Activated naive CD4-positive, alpha-beta T cell treated with Interleukin-2 at 50 U/mL for 16 hours (primary cell): ENCODE measurements around the gene ANTKMT.
"Not testable (repeated sequence)": the region's sequence is repeated elsewhere in the genome, so short reads cannot be mapped to it uniquely, and the experiment has no call there.

Experiments used
- DNase-seq: peaks from one replicate; pipeline ENCODE4 v3.0.0-alpha.2; 2020

ANTKMT gene

DNA sequence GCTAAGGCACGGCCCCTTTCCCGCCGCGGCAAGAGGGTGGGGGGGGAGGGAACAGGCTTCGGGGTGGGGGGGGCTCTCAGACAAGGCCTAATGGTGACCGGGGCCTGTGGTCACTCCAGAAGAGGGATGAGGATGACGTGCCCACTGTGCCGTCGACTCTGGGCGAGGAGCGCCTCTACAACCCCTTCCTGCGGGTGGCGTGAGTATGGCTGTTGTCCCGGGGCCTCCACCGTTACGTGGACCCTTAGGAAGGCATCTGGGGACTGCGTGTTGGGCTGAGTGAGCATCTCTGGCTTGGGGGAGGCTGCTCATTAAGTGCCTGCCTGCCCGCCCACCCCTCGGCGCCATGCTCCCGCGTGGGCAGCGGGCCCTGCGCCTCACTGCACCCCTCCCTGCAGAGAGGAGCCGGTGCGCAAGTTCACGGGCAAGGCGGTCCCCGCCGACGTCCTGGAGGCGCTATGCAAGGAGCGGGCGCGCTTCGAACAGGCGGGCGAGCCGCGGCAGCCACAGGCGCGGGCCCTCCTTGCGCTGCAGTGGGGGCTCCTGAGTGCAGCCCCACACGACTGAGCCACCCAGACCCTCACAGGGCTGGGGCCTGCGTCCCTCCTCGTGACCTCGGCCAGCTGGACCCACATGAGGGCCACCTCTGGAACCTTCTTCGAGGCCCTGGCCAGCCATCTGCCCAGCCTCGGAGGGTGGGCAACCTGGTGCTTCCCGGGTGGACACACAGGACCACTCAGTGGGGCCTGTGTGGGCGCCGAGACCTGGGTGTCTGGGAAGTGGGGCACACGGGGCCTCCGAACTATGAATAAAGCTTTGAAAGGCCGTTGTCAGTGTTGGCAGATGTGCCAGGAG is 8.2 kb downstream of the ANTKMT start:
- no peak for DNase-seq

DNA sequence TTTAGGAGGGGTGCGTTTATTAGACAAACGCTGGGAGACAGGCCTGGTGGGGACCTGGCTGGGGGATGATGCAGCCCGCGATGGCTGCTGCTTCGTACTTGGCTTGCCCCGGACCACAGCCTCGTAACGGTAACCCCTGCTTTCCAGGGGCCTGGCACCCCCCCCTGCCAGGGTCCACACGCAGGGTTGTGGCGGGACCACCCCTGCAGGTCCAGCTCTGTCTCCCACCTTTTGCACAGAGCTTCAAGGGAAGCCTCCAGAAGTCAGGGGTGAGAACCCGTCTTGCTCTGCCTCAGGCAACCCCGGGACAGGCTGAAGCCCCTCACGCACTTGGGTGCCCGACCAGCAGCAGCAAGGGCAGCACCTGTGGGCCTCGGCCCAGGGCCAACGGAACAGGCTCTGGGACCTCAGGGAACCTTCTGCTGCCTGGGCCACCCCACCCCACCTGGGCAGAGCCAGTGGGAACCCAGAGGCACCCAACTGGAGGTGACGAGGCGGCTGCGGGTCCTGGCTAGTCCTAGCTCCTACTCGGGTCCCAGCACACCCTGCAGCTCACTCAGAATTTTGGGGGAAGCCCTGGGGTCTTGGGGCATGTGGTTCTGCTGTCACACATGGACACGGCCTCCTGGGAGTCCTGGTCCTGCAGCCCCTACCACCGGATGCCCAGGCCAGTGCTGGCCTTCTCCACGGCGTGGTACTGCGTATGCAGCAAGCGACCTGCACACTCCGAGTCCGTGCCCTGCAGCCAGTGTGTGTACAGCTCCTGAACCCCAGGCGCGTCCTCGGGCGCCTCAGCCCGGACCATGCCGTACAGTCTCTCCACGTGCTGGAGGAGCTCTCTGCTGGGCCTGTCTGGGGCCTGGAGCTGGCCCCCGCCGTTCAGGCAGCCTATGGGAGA is 9.1 kb downstream of the ANTKMT start:
- no peak for DNase-seq

DNA sequence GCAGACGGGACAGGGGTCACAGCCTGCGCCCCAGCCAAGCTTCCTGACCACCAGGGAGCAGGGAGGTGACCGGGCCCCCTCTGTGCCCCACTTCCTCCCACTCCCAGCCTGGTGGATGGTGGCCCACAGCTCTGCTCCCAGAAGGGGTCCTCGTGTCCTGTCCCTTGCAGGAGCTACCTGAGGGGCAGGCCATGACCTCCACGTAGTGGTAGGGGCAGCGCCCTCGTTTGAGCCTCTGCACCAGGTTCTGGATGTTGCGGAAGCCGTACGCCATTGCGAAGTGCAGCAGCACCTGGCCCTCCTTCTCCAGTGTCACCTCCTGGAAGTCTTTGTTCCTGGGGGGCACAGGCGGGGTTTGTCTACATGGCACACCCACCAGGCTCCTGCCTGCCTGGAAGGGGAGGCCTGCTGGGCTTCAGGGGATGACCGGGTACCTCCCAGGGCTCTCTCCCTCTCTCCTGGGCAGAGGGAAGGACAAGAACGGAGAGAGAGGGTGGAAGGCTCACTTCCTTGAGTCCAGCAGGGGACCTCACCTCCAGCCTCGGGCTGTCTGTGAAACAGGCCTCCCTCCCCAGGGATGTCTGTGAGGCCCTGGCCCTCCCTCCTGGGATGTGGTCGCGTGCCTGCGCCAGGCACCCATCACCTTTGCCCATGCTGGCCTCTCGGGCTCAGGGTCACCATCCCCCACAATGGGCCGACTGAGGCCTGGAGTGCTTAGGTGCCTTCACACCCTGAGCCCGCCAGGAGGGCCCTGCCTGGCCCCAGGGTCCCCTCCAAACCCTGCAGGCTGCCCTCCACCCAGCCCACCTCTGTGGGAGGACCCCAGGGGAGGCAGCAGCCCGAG is 9.9 kb downstream of the ANTKMT start:
- DNase-seq = no peak

DNA sequence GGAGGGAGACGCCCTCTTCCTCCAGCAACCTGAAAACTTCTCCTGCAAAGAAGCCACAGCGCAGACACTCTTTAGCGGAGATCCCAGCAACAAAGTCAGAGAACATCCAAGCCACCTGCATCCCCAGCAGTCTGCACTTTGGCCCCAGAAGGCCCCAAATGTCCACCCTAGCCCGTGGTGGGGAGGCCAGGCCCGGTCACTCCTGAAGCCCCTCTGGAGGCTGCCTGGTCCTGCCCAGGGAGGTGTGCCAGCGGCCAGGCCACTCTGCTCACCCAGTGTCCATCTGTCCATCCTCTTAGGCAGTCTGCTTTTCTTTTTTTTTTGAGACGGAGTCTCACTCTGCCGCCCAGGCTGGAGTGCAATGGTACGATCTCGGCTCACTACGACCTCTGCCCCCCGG is 11.4 kb downstream of the ANTKMT start:
- no peak for DNase-seq

DNA sequence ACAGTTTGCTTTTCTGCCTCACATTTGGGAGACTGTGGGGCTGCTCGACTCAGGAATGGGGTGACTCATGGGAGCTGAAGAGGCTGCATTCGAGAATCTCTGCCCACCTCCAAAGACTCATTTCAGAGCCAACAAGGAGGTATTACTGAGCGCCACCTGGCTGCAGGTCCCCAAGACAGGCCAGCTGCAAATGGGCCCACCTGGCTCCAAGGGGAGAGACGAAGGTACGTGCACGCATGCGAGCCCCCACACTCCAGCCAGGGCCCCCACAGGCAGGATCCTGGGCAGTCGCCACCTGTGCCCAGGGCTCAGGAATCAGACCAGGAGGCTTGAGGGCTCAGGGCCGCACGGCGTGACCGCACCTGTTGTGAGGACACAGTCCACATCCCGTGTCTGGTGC is 12.0 kb downstream of the ANTKMT start:
- no peak for DNase-seq

DNA sequence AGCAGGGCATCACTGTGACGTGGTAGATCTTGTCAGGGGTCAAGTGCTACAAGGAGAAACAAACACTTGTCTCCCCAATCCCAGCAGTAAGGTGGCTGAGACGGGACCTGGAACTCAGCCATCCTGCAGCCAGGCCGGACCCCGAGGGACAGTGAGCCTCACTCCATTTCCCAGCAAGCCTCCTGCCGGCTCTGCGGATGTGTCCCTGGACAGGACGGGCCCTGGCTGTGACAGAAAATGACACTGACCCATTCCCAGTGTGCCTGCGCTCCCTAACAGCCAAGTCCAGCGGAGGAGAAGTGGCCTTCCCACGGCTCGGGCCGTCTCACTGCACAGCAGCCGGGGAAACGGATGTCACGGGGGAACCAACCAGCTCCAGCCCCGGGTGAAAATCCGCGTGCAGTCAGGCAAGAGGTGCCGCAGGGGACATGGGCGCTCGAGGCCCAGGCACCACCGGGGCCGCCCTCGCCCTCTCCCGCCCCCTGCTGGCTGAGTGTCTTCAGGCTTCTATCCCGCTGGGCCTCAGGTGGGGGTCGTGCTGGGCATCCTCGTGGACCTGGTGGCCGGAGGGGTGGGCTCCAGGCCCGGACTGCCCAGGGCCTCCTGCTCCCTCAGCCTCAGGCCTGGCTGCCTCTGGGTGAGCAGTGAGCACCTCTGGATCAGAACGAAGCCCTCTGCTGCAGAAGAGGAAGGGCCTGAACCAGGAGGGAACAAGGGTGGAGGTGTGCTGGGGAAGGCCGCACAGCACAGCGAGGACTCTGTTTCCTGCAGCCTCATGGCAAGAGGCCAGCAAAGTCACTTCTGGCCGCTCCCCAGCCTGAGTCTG is 12.6 kb downstream of the ANTKMT start:
- DNase-seq = peak; percentile 33

DNA sequence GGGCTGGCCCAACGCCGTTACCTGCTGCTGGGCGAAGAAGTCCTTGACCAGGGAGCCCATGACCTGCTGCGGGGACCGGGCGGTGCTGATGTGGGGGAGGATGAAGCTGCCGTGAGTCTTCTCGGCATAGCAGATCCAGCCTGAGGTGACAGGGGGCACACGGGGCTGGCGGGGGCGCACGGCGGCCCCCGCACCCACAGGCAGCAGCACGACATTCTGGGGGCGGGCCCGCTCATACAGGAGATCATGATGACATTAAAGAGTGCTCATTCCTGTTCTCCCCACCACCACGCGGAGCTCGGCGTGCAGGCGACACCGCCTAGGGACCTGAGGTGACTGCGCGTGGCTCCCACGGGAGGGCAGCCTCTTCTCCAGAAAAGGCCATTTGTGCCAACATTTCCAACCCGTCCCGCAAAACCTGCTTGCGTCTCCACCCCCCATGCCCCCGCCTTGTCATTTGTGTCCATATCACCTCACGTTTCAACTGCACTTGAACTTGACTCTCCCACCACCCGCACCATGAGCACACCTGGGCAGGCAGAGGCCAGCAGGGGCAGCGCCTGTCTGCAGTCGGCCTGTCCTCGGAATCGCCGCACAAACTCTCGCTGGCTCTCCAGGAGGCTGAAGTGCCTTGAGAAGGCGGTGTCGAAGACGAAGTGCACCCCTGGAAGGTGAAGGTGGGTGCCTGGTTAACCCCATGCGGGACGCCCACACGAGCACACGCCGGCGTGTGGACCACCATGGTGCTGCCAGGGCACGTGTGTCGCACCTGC is 13.4 kb downstream of the ANTKMT start:
- DNase-seq = no peak

DNA sequence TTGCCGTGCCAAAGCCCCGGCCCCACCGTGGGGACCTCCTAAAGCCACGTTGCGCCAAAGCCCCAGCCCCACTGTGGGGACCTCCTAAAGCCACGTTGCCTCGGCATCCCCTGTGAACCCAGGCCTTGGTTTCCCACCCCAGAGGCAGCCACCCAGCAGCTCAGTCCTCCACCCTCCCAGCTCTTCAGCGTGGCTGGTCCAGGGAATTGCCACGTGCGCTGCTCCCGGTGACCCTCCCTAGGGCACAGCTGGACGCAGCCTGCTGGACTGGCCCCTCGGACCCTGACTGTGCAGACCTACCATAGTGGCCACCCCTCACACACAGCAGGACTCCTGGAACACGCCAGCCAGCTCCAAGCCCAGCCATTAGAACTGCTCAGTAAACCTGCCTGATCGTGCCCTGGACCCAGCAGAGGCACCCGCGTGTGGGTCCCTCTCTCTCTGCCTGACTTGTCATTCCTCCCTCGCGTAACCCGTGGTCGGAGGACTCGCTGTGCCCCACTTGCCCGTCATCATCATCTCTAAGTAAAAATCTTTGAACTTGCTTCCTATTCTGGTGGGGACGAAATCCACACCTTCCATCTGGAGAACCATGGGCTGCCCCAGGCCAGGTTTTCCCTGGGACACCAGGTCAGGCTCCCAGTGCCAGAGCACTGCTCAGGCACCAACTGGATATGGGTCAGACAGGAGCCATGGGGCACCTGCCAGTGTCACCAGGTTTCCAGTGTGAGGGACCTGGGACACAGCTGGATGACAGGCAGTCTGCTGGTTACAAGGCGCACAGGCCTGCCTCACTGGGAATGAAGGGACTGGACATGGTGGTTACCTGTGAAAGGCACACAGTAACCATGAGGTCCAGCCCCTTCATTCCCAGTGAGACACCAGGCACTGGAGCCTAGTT is 14.3 kb downstream of the ANTKMT start:
- DNase-seq = no peak

DNA sequence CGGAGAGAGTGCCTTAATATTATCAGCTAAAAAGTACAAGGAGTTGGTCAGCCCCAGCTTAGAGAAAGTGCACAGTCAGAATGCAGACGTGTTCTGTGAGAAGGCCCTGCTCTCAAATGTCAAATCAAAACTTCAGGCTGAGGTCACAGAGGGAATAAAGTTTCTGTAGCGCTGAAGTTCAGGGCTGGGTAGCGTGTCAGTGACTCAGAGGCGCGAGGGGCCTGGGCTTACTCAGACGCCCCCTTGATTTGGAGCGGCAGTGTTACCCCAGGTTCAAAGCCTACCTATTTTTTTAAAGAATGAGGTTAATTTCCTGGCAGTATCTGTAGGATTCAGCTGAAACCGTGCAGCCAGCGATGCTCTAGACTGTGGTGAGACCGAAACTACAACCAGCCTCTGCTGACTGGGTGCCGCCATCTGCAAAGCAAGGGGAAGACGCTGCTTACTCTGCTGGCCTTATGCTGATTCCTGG is 15.1 kb downstream of the ANTKMT start:
- peak; percentile 56 for DNase-seq

DNA sequence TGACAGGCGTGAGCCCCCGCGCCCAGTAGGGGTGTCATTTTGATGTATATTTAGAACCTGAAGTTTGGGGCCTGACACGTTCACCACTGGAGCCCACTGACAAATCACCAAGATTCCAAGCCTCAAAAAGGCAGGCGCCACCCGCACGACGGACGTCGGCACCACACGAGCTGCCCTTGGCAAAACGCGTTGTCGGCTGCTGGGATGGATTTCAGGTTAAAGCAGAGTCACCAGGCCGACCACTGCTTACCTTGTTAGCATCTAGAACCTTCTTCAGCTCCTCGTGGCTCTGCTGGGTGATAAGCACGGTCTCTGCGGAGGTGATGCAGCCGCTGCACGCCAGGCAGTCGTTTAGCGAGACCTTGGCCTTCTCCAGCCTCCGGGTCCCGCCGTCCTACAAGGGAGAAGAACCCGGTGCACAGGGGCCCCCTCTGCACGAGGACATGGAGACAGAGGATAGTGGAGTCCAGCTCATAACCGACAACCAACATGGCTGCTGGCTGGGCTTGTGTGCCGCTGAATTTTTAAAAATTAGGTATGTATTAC is 16.1 kb downstream of the ANTKMT start:
- no peak for DNase-seq

DNA sequence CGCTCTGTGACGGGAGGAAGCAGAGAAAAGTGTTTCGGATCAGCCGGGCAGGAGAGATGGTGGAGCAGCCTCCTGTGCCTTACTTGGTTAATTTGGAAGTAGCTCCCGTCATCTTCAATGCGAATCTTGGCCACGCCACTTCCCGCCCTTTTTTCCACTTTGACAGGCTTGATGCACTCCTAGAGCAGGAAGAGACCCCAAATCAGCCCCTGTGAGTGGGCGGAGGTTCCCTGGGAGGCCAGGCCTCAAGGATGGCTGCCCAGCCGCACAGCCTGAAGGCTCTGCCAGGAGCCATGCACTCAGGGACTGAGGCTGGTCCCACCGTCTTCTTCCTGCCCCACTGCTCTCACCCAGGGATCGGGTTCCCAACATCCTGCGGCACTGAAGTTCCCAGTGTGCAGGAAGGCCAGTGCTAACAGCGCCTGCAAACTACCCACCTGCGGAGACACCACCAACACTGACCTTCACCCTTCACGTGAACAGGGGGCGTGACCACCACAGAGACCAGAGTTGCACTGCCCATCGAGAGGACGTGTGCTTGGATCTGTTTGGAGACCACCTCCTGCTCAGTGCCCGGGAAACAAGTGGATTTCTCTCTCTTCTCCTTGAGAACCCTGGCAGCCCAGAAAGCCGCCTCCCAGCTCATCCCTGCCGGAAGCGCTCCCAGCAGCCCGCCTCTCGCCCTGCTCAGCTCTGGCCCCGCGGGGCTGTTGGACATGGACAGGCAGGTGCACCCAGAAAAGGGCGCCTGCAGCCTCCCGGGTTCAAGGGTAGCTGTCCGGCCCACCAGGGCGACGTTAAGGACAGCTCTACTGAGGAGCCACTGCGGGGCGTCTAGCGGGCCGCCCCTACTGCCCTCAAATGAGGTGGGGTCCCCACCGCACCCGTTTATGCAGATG is 18.9 kb downstream of the ANTKMT start:
- no peak for DNase-seq

DNA sequence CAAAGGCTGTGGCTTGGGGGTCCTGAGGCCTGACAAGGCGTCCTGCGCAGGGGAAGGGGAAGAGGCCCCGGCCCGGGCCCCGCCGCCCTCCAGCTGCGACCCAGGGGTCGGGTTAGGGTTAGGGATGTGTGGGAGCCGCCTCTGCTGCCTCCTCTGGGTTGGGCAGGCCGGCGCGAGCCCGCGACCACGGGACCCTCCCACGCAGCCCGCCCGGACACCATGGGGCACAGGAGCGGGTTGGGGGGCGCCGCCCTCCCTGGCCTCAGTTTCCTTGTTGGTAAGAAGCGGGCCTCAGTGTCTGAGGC is 19.5 kb downstream of the ANTKMT start:
- no peak for DNase-seq

DNA sequence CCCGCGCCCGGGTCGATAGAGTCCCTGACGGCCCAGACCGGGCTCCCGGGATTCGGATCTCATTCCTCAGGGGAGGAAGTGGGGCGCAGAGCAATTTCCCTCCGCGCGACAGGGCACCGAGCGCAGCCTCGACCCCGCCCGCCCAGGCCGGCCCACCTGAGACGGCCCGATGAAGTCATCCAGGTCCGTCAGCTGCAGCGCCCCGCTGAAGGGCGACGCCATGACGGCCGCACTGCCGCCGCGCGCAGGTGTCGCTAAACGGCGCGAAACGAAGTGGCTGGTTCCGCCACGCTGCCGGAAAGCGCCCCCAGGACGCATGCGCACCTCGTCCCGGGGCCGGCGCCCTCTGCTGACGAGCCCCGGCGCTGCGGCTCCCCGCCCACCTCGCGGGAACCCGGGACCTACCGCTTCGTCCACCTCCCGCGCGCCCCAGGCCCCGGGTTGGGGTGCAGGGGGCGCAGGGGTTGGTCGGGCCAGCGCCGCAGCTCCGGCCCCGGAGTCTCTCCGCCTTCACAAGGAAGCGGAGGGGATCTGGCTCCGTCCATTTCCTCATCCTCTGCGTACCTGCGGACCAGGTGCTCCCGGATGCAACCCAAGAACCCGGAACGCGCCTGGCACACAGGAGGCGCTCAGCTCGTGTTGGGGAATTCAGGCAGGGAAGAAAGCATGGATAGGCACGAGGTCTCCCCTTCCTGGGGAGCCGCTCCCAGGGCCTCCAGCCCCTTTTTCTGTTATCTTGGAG is 20.0 kb downstream of the ANTKMT start, which contains the start of gene CIAO3:
Gene CIAO3 (minus strand): TSS at position 234 of the 742 bp plus-strand sequence. CDS start 12 bp downstream, at position 222.
- peak; percentile 89 for DNase-seq

DNA sequence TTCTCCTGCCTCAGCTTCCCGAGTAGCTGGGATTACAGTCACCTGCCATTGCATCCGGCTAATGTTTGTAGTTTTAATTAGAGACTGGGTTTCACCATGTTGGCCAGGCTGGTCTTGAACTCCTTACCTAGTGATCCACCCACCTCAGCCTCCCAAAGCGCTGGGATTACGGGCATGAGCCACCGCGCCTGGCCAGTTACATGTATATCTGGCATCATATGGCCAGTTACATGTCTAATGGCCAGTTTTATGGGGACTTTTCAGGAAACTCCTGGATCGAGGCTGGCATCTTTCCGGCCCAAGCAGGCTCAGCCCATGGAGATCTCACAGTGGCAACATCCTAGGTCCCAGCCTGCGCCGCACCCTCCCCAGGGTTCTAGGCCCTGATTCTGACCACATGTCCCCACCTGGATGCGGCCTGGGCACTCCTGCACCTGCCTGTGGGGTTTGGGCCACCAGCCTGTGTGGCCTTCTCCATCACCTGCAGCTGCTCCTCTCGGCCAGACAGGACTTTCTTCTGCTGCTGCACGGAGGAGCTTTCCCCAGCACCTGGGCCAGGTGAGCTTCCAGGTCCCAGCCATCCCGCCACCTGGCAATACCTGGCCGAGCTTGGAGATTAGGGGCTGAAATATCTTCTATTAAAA is 21.2 kb downstream of the ANTKMT start:
- DNase-seq = no peak

DNA sequence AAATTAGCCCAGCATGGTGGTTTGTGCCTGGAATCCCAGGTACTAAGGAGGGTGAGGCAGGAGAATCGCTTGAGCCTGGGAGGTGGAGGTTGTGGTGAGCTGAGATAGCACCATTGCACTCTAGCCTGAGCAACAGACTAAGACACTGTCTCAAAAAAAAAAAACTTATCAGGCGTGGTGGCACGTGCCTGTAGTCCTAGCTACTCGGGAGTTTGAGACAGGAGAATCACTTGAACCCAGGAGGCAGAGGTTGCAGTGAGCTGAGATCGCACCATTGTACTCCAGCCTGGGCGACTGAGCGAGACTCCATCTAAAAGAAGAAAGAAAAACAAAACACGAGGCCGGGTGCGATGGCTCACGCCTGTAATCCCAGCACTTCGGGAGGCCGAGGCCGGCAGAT is 21.9 kb downstream of the ANTKMT start:
- not testable (repeated sequence) for DNase-seq

DNA sequence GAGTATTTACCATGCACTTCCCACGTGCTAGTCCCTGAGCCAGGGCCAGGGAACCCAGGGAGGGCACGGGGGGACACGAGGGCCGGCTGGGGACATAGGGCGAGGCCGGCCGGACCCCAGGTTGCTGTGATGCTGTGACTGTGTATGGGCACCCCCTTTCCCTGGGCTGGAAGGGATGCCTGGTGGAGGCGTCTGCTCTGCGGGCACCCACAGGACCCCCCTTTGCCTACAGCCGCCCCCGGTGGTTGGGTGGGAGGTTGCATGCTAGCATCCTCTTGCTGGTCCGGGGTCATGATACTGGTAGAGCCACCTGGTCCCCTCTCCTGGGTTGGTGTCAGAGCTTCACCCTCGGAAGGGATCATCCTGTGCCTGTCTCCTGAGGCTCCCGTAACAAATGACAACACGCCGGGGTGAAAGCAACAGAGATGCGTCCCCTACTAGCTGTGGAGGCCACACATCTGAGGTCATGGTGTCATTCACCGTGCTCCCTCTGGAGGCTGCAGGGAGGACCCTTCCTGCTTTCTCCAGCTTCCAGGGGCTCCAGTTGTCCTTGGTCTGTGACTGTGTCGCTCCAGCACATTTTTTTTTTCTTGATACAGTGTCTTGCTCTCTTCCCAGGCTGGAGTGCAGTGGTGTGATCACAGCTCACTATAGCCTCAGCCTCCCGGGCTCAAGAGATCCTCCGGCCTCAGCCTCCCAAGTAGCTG is 23.0 kb downstream of the ANTKMT start:
- no peak for DNase-seq

DNA sequence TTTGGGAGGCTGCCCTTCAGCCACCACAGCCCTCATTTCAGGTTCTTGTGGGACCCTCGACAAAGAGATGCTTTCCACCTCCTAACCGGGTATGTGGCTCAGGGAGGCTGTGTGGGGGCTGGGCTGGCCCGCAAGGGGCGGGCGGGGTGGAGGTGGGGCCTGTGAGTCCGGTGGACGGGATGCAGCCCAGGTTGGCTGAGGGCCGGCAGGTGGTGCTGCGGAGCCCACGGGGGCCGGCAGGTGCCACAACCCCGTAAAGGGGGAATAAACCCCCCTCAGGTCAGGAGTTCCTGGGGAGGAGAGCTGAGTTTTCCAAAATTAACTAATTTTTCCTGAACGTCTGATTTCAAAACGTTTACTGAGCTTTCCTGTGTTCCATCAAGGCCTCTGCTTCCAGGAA is 24.8 kb downstream of the ANTKMT start:
- no peak for DNase-seq
